ENCODE results near the gene ATP6V0B.
A peak's percentile ranks its signal among the peaks of the same experiment; 100 is the strongest.

The ATP6V0B gene

DNA sequence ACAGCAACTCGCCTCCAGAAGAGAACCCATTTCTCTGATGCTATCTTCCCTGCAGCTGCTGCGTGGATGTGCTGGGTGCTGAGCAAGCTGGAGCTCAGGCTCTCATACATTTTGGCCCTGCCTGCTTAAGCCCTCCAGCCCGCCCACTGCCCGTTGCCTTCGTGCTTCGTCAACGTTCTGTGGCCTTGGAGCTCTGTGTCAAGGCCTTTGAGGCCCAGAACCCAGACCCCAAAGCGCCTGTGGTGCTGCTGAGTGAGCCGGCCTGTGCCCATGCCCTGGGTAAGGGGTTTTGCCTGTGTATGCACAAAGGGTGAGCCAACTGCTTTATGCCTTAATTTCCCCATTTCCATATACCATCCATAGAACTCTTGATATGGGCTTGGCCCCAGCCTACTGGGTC, 3.8 kb upstream of the ATP6V0B start:
- H3K27ac ChIP-seq = no peak overlapping the region; the same call in 1 of the 2 replicates
- no peak for TF ChIP-seq CTCF (conservative IDR thresholded peaks at IDR 0.05)

GRCh38 chr1:43971336-43971980, 3.3 kb upstream of the ATP6V0B start:
- H3K27ac ChIP-seq = no peak overlapping the region
- no peak for TF ChIP-seq CTCF (conservative IDR thresholded peaks at IDR 0.05)

DNA sequence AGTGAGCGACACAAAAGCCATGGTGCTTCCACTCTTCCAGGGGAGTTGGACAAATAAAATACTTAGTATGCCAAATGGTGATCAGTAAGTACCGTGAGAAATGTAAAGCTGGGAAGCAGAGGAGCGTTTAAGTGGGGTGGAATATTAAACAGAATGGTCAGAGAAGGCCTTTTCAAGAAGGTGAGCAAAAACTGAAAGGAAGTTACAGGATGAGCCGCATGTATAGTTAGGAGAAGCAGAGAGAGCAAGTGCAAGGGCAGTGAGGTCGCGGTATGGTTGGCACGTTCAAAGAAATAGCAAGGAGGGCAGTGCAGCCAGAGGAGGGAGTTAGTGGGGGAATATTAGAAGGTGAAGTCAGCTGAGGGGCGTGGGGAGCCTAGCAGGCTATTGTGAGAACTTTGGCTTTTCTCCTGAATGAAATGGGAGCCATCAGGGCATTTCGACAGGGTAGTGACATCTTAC, 748 bp upstream of the ATP6V0B start:
- peak overlapping the region; percentile 90 for H3K27ac ChIP-seq

DNA sequence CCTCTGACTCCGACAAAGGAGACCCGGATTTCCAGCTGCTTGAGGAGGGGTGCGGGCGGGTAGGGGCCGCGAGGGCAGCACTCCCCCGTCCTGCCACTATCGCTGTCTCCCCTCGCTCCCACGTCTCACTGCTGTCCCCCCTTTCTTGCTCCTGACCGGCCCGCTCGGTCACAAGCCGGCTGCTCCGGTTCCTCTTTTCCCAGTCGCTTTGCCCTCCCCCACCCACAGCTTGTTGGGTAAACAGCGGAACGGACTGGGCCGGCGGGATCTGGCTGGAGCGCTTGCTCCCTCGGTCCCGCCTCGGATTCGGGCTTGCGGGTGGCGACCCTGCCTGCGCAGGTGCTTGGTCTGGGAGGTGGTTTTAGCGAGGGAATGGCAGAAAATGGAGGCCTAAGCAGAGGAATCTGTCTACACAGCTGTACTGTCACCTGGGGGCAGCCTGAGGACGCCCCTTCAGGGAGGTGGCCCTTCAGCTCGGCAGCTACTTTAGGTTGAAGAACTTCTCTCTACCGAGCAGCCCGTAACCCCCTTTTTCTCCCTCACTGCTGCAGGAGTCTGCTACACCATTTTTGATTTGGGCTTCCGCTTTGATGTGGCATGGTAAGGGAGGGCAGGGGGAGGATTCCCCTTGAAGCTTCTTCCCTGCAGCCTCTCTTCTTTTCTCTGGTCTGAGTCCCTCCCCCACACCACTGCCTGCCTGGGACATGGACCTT, 645 bp downstream of the ATP6V0B start:
- peak overlapping the region; percentile 90 for H3K27ac ChIP-seq
- TF ChIP-seq CTCF (conservative IDR thresholded peaks at IDR 0.05) = no peak

More for the DNA sequence above, 748 bp upstream of the ATP6V0B start:
- no peak for TF ChIP-seq CTCF (conservative IDR thresholded peaks at IDR 0.05)

GRCh38 chr1:43976045-43976444, 1.3 kb downstream of the ATP6V0B start:
- 0 out of 2 replicates have a peak, but pooled peaks have one; percentile 14 for TF ChIP-seq CTCF (conservative IDR thresholded peaks at IDR 0.05)
- peak overlapping the region; percentile 90 for H3K27ac ChIP-seq

DNA sequence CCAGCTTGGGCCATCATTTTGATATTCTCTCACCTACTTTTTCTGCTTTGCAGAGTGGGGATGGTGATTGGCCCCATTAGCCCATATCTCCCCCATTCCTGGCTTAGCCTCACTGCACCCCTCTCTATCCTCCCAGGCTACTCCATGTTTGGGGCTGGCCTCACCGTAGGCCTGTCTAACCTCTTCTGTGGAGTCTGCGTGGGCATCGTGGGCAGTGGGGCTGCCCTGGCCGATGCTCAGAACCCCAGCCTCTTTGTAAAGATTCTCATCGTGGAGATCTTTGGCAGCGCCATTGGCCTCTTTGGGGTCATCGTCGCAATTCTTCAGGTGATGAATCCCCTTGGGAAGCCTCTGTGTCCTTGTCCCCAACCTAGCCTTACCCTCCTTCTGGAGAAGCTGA, 2.1 kb downstream of the ATP6V0B start:
- H3K27ac ChIP-seq = no peak overlapping the region
- no peak for TF ChIP-seq CTCF (conservative IDR thresholded peaks at IDR 0.05)

DNA sequence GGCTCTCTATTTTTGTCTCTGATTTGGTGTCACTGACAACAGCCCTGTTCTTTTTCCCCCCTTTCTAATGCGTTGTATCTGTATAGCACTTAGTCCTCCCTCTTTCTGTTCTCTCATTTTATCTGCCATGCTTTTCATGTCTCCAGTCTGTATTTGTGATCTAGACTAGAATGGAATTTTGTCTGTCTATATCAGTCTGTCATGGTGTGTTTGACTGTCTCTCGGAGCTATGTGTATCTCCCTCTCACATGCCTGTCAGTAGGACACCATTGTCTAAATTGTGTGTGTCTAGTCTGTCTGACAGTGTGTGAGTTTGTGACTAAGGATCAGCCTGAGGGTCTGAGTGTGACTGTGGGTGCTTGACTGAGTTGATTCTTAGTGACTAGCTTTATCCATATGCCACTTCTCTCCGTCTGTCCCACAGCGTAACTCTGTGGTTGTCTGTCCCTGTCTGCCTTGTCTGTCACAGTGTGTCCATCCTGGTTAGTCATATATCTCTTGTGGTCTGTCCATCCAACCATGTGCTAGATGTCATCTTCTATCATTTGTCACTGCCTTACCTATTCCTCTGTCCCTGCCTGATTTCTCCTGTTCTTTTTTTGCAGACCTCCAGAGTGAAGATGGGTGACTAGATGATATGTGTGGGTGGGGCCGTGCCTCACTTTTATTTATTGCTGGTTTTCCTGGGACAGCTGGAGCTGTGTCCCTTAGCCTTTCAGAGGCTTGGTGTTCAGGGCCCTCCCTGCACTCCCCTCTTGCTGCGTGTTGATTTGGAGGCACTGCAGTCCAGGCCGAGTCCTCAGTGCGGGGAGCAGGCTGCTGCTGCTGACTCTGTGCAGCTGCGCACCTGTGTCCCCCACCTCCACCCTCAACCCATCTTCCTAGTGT, 2.9 kb downstream of the ATP6V0B start:
- no peak for TF ChIP-seq CTCF (conservative IDR thresholded peaks at IDR 0.05)
- H3K27ac ChIP-seq = peak overlapping the region; percentile 76; the same call in 1 of the 2 replicates
